GM23338 (cell line): ENCODE measurements around the gene PTPRR.

ENCODE experiments used
- CREB1 ChIP-seq: fragments of 250-450 bp; sonication (Bioruptor Pico); IDR thresholded peaks from 2 replicates; pipeline ENCODE4 v1.5.0; 2020; ENCODE audit warnings: low read depth, mild to moderate bottlenecking, moderate library complexity
- EZH2 ChIP-seq: fragments of 200-600 bp; sonication (generic); IDR thresholded peaks from one replicate; pipeline ENCODE4 v1.8.0; 2017; ENCODE audit warnings: antibody characterized with exemption, mild to moderate bottlenecking, low read depth; ENCODE audit not compliant: unreplicated experiment
- EZH2phosphoT487 ChIP-seq: fragments of 200-600 bp; sonication (generic); IDR thresholded peaks from one replicate; pipeline ENCODE4 v1.8.1; 2018; ENCODE audit warnings: antibody characterized with exemption; ENCODE audit not compliant: unreplicated experiment
- JUNB ChIP-seq: IDR thresholded peaks from one replicate; pipeline ENCODE4 v1.6.1; 2016; ENCODE audit warnings: antibody characterized with exemption; ENCODE audit not compliant: unreplicated experiment
- POLR2AphosphoS5 ChIP-seq: IDR thresholded peaks from 2 replicates; pipeline ENCODE4 v1.6.1; 2016; ENCODE audit warnings: antibody characterized with exemption, low read depth
- TF ChIP-seq, protein P1 (sequence below), 2 experiments: fragments of 200-600 bp in 1 of 2; sonication (generic) in 1 of 2; conservative IDR thresholded peaks; 2 replicates each; pipeline versions ENCODE4 v1.5.1 to v1.6.1; 2016 to 2017; ENCODE audit warnings: antibody characterized with exemption in 2 of 2, low read depth in 2 of 2, mild to moderate bottlenecking in 2 of 2, moderate library complexity in 1 of 2
- TF ChIP-seq, protein P2 (sequence below): IDR thresholded peaks from one replicate; pipeline ENCODE4 v1.6.1; 2018; ENCODE audit warnings: antibody characterized with exemption; ENCODE audit not compliant: unreplicated experiment
- TF ChIP-seq, protein P3 (sequence below): fragments of 250-450 bp; sonication (Bioruptor Pico); IDR thresholded peaks from 2 replicates; pipeline ENCODE4 v1.5.0; 2020; ENCODE audit warnings: mild to moderate bottlenecking, moderate library complexity

GRCh38 chr12:70849265-70849960 is 71.1 kb downstream of the PTPRR start:
- TF ChIP-seq, protein P1, sequence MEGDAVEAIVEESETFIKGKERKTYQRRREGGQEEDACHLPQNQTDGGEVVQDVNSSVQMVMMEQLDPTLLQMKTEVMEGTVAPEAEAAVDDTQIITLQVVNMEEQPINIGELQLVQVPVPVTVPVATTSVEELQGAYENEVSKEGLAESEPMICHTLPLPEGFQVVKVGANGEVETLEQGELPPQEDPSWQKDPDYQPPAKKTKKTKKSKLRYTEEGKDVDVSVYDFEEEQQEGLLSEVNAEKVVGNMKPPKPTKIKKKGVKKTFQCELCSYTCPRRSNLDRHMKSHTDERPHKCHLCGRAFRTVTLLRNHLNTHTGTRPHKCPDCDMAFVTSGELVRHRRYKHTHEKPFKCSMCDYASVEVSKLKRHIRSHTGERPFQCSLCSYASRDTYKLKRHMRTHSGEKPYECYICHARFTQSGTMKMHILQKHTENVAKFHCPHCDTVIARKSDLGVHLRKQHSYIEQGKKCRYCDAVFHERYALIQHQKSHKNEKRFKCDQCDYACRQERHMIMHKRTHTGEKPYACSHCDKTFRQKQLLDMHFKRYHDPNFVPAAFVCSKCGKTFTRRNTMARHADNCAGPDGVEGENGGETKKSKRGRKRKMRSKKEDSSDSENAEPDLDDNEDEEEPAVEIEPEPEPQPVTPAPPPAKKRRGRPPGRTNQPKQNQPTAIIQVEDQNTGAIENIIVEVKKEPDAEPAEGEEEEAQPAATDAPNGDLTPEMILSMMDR (conservative IDR thresholded peaks at IDR 0.05; ENCODE audit: low read depth in 2 of 2): peak; percentile 55 to 69
- TF ChIP-seq EZH2phosphoT487 (no peak), JUNB (no peak), POLR2AphosphoS5 (no peak), EZH2 (no peak), CREB1 (no peak)
- TF ChIP-seq, protein P2, sequence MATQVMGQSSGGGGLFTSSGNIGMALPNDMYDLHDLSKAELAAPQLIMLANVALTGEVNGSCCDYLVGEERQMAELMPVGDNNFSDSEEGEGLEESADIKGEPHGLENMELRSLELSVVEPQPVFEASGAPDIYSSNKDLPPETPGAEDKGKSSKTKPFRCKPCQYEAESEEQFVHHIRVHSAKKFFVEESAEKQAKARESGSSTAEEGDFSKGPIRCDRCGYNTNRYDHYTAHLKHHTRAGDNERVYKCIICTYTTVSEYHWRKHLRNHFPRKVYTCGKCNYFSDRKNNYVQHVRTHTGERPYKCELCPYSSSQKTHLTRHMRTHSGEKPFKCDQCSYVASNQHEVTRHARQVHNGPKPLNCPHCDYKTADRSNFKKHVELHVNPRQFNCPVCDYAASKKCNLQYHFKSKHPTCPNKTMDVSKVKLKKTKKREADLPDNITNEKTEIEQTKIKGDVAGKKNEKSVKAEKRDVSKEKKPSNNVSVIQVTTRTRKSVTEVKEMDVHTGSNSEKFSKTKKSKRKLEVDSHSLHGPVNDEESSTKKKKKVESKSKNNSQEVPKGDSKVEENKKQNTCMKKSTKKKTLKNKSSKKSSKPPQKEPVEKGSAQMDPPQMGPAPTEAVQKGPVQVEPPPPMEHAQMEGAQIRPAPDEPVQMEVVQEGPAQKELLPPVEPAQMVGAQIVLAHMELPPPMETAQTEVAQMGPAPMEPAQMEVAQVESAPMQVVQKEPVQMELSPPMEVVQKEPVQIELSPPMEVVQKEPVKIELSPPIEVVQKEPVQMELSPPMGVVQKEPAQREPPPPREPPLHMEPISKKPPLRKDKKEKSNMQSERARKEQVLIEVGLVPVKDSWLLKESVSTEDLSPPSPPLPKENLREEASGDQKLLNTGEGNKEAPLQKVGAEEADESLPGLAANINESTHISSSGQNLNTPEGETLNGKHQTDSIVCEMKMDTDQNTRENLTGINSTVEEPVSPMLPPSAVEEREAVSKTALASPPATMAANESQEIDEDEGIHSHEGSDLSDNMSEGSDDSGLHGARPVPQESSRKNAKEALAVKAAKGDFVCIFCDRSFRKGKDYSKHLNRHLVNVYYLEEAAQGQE: no peak
- TF ChIP-seq, protein P3, sequence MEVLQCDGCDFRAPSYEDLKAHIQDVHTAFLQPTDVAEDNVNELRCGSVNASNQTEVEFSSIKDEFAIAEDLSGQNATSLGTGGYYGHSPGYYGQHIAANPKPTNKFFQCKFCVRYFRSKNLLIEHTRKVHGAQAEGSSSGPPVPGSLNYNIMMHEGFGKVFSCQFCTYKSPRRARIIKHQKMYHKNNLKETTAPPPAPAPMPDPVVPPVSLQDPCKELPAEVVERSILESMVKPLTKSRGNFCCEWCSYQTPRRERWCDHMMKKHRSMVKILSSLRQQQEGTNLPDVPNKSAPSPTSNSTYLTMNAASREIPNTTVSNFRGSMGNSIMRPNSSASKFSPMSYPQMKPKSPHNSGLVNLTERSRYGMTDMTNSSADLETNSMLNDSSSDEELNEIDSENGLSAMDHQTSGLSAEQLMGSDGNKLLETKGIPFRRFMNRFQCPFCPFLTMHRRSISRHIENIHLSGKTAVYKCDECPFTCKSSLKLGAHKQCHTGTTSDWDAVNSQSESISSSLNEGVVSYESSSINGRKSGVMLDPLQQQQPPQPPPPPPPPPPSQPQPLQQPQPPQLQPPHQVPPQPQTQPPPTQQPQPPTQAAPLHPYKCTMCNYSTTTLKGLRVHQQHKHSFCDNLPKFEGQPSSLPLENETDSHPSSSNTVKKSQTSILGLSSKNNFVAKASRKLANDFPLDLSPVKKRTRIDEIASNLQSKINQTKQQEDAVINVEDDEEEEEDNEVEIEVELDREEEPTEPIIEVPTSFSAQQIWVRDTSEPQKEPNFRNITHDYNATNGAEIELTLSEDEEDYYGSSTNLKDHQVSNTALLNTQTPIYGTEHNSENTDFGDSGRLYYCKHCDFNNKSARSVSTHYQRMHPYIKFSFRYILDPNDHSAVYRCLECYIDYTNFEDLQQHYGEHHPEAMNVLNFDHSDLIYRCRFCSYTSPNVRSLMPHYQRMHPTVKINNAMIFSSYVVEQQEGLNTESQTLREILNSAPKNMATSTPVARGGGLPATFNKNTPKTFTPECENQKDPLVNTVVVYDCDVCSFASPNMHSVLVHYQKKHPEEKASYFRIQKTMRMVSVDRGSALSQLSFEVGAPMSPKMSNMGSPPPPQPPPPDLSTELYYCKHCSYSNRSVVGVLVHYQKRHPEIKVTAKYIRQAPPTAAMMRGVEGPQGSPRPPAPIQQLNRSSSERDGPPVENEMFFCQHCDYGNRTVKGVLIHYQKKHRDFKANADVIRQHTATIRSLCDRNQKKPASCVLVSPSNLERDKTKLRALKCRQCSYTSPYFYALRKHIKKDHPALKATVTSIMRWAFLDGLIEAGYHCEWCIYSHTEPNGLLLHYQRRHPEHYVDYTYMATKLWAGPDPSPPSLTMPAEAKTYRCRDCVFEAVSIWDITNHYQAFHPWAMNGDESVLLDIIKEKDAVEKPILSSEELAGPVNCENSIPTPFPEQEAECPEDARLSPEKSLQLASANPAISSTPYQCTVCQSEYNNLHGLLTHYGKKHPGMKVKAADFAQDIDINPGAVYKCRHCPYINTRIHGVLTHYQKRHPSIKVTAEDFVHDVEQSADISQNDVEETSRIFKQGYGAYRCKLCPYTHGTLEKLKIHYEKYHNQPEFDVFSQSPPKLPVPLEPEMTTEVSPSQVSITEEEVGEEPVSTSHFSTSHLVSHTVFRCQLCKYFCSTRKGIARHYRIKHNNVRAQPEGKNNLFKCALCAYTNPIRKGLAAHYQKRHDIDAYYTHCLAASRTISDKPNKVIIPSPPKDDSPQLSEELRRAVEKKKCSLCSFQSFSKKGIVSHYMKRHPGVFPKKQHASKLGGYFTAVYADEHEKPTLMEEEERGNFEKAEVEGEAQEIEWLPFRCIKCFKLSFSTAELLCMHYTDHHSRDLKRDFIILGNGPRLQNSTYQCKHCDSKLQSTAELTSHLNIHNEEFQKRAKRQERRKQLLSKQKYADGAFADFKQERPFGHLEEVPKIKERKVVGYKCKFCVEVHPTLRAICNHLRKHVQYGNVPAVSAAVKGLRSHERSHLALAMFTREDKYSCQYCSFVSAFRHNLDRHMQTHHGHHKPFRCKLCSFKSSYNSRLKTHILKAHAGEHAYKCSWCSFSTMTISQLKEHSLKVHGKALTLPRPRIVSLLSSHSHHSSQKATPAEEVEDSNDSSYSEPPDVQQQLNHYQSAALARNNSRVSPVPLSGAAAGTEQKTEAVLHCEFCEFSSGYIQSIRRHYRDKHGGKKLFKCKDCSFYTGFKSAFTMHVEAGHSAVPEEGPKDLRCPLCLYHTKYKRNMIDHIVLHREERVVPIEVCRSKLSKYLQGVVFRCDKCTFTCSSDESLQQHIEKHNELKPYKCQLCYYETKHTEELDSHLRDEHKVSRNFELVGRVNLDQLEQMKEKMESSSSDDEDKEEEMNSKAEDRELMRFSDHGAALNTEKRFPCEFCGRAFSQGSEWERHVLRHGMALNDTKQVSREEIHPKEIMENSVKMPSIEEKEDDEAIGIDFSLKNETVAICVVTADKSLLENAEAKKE (CRISPR knock-in tag): no peak
